ENCODE measurements around the gene SV2B.

The SV2B gene

DNA sequence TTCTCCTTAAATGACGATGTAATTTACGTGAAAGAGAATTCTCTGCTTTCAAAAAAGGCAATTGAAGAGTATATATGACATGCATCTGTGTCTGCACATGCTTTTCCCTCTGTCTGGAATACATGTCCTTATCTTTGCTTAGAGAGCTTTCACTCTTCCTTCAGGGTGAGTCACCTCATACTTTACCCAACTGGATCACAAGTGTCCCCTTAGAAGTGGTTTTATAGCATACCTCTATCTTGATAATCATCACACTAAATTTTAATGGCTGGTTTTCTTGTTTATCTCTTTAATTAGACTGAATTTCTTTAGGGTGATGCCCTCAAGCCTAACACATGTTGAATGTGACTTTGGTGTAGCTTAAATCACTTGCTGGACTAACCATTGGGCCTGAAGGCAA is 178.9 kb downstream of the SV2B start:
- DNase-seq: no peak

DNA sequence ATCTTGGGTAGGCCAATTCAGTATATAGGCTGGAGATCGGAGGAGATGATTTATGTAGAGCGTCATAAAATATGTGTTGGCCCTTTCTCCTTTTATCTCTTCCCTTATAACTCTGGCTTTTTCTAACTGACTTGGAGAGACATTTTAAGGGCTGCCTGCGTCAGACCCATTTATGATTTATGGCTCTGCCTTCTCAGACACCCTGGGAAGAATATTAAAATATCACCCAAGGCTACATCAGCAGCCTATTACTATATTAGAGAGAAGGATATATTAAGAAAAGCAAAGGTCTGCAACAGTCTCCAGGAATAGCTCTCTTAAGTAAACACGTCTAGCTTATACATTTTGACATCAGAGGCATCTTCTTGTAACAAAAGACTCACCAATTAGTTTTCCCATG is 179.4 kb downstream of the SV2B start:
- DNase-seq: no peak

GRCh38 chr15:91281947-91282346 is 181.9 kb downstream of the SV2B start:
- no peak for DNase-seq

DNA sequence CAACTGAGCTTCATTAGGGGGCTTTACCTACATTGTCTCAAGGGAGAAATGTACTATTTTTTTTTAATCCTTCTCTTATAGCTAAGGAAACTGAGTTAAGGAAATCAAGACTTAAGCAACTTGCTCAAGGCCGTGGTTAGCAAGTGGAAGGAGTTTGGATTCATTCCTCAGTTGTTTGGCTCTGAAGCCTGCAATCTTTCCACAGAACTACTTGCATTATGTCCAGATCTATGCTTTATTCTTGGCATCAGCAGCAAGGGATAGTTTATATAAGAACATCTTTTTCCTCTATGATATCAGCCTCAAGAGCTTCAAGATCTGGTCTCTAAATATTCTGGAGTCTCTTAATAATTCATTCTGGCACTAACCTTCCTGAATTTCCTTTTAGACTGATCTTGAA is 182.4 kb downstream of the SV2B start:
- no peak for DNase-seq

DNA sequence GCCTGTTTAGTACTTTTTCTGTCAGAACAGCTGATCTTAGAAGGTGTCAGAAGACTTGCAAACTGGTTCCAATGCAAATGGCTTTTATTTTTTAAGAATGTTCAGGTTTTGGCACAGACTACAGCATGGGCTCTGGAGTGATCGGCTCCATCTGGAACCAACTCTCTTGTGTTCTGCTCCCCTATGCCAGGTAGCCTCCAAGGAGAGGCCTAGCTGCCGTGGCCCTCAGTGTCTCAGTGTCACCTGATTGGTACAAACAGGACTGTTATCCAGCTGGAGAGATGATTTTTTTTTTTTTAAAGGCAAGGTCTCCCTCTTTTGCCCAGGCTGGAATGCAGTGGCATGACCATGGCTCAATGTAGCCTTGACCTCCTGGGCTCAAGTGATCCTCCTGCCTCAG is 183.1 kb downstream of the SV2B start:
- DNase-seq: no peak

DNA sequence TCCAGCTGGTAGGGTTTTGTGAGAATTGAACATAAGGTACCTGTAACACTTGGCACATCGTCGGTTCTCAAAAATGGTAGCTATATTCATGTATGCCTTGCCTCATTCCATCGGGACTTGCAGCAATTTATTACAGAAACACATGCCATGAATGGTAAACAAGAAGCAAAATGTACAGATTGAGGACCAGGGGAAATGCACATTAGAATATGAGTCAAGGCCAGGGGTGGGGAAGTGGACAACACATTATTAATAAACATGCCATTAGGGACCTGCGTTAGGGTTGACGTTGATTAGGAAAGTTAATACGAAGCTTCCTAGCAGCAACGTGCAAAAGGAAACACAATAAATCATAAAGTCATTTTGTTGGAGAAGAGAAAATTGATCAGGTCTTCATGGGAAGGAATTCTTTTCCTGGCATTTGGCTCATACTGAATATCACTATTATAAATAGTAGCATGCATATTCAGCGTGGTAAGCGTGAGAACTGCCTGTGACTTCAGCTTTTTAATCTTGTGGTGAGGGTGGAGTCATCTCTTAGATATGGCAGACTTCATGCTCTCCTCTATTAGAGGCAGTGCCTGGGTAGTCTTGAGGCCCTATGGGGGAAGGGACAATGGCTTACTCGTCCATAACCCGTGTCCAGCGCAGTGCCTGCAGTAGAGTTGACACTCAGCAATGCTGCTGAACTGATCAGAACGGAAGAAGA is 184.9 kb downstream of the SV2B start:
- no peak for DNase-seq

GRCh38 chr15:91289324-91289723 is 189.3 kb downstream of the SV2B start:
- no peak for DNase-seq

DNA sequence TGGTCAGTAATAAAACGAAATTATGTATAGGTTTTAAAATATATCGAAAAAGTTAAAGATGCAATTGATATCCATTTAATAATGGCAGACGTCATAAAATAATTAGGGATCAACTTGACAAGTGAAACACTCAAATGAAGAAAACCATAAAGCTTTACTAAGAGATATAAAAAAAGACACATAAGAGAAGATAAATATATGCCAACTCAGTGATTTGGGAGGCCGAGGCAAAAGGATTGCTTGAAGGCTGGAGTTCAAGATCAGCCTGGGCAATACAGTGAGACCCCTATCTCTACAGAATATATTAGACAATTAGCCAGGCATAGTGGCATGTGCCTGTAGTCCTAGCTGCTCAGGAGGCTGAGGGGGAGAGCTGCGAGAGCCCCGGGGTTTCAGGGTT is 190.5 kb downstream of the SV2B start:
- DNase-seq: no peak

GRCh38 chr15:91291673-91292072 is 191.6 kb downstream of the SV2B start:
- DNase-seq: no peak

GRCh38 chr15:91294344-91294743 is 194.3 kb downstream of the SV2B start:
- no peak for DNase-seq

- no peak for DNase-seq
These were observed 194.7 kb downstream of the SV2B start for GRCh38 chr15:91294795-91295194.

DNA sequence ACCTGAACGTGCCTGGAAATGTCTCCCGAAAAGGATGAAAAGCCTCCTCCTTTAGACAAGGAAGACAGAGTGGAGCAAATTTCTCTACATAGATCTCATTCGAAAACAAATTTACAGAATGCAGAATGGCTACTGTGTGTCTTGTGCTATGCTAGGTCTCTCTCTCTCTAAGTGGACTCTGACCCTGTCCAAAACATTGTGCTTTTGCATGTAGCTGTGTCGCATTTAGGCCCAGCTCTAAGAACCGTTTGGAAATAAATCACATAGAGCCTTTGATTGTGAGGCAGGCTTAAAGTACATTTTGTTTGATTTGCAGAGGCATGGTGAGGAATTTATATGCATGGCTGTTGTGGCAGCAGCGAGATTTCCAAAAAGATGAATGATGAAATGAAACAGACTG is 198.0 kb downstream of the SV2B start:
- DNase-seq: no peak

- DNase-seq: no peak
These were observed 202.8 kb downstream of the SV2B start for GRCh38 chr15:91302588-91303439.

GRCh38 chr15:91304210-91304609 is 204.2 kb downstream of the SV2B start:
- DNase-seq: no peak

- DNase-seq: no peak
These were observed 204.7 kb downstream of the SV2B start for GRCh38 chr15:91304786-91305185.

DNA sequence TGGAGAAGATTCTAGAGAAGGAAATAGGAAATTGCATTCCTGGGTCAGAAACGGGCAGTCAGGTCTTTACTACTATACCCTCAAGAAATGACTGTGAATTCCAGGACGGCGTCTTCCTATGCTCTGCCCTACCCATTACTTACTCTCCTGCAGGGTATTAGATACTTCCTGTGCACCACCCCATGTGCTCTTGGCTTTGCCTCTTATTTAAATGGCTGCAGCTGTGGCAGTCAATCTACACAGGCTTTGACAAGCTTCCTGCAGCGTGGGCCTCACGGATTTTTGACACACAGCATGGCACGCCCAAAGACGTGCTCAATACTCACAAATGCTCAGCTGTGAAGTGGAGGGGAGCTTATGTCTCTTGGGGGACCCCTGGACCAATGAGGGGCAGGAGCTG is 206.1 kb downstream of the SV2B start:
- DNase-seq: no peak

- no peak for DNase-seq
These were observed 207.5 kb downstream of the SV2B start for GRCh38 chr15:91307601-91308000.

DNA sequence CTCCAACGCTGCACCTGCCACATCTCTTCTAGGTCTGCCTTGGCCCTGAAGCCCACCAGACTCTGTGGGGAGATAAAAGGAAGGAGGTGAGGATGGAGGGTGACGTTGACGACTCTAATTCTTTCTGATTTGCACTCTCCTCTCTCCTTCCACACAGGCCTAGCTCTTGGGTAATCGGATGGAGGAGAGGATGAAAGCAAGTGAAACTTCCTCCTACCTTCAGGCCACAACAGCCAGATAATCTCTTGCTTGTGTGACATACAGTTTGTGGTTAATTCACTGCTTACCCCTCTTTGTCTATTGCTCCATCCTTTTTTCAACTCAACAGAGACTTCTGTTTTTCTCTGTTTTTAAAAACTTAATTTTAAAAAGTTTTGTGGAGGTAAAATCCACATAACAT is 208.1 kb downstream of the SV2B start:
- no peak for DNase-seq

GRCh38 chr15:91308855-91309254 is 208.8 kb downstream of the SV2B start:
- DNase-seq: no peak

DNA sequence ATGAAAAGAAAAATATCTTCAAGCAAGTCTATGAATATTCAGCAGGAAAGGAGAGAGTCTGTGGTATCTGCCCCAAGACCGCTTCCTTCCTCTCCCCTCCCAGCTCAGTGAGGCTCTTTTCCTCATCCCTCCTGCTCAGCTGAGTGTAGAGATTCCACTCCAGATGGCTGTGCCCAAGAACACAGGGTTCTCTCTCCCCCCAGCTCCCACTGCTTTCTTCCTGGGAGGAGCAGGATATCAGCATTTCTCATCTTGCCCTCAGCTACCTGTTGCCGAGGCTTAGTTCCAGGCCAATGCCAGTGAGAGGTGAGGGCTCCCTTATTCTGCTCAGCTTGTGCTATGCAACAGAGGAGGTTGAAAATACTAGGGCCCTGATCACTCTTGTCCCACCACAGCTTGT is 211.9 kb downstream of the SV2B start:
- no peak for DNase-seq

DNA sequence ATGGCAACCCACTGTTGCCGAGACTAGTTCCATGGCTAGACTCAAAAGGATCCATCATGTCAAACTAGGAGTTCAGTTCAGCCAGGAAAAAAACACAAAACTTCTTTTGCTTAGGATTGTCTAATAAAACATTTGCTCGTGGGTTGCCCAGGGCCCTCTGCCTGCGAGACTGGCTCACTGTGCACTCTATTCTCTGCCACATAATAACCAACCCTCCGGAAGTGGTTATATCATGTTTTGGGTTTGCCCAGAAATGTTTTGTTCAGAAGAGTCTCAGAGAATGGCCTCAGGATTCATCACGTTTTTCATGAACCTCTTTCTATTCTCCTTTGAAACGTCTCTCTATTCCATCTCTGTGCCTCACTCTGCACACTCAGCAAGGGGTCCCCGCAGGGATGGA is 216.1 kb downstream of the SV2B start:
- DNase-seq: no peak

GRCh38 chr15:91318516-91318915 is 218.5 kb downstream of the SV2B start:
- no peak for DNase-seq

DNA sequence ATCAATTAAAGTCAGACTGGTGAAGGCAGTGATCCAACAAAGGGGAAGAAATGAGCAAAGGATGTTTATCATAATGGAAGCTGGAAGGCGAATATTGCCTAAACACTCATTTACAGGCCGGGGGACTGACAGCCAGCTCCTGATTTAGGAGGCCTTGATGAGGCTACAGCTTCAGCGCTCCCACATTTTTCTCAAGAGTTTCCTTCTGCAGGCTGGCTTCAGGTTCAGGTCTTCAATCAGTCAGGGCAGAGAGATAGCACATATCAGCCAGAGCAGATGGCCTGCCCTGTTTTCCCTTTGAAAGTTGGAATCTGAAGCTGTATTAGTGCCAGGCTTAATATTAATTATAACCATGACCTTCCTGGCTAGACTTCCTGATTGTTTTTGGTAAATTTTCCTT is 218.9 kb downstream of the SV2B start:
- no peak for DNase-seq

- DNase-seq: no peak
These were observed 219.5 kb downstream of the SV2B start for GRCh38 chr15:91319371-91320059.
